MM.1S (cell line): ENCODE measurements around the gene MOB3B.
"Not testable (repeated sequence)": the region's sequence is repeated elsewhere in the genome, so short reads cannot be mapped to it uniquely, and the experiment has no call there.

Experiments used
- DNase-seq: peaks from one replicate; pipeline ENCODE4 v3.0.0-alpha.2; 2015
- H2AFZ ChIP-seq: fragments of 300-600 bp; sonication (generic); 2 replicates; pipeline ENCODE4 v1.6.0; 2016; ENCODE audit warnings: antibody characterized with exemption, low read length
- H3F3A ChIP-seq: fragments of 300-600 bp; sonication (generic); 2 replicates; pipeline ENCODE4 v1.6.1; 2016; ENCODE audit warnings: mild to moderate bottlenecking, antibody characterized with exemption, low read length, moderate library complexity, mixed read lengths; ENCODE audit not compliant: insufficient read depth
- H3K27ac ChIP-seq: fragments of 300-600 bp; sonication (generic); 2 replicates; pipeline ENCODE4 v1.5.1; 2016; ENCODE audit warnings: mild to moderate bottlenecking, low read length
- H3K27me3 ChIP-seq: fragments of 300-600 bp; sonication (generic); replicated peaks from 2 replicates; pipeline ENCODE4 v1.6.0; 2016; ENCODE audit warnings: low read length; ENCODE audit not compliant: insufficient read depth
- H3K36me3 ChIP-seq: fragments of 300-600 bp; sonication (generic); replicated peaks from 2 replicates; pipeline ENCODE4 v1.6.1; 2016; ENCODE audit warnings: mild to moderate bottlenecking, low read length, mixed read lengths; ENCODE audit not compliant: insufficient read depth
- H3K4me1 ChIP-seq: fragments of 300-600 bp; sonication (generic); 2 replicates; pipeline ENCODE4 v1.6.1; 2016; ENCODE audit warnings: low read length, mixed read lengths
- H3K4me2 ChIP-seq: fragments of 300-600 bp; sonication (generic); 2 replicates; pipeline ENCODE4 v1.6.0; 2016; ENCODE audit warnings: low read depth, low read length
- H3K4me3 ChIP-seq: fragments of 300-600 bp; sonication (generic); 2 replicates; pipeline ENCODE4 v1.5.1; 2016; ENCODE audit warnings: low read length, mixed read lengths
- H3K79me2 ChIP-seq: fragments of 300-600 bp; sonication (generic); 2 replicates; pipeline ENCODE4 v1.6.1; 2016; ENCODE audit warnings: mixed run types, low read length, mixed read lengths
- H3K9ac ChIP-seq: fragments of 300-600 bp; sonication (generic); 2 replicates; pipeline ENCODE4 v1.6.1; 2016; ENCODE audit warnings: low read length, mixed read lengths
- H3K9me2 ChIP-seq: fragments of 300-600 bp; sonication (generic); replicated peaks from 2 replicates; pipeline ENCODE4 v1.6.1; 2016; ENCODE audit warnings: mild to moderate bottlenecking, low read length, mixed read lengths; ENCODE audit not compliant: insufficient read depth
- H3K9me3 ChIP-seq: fragments of 300-600 bp; sonication (generic); replicated peaks from 2 replicates; pipeline ENCODE4 v1.6.1; 2016; ENCODE audit warnings: mild to moderate bottlenecking, low read length, mixed read lengths; ENCODE audit not compliant: insufficient read depth
- H4K20me1 ChIP-seq: fragments of 300-600 bp; sonication (generic); 2 replicates; pipeline ENCODE4 v1.6.1; 2016; ENCODE audit warnings: mild to moderate bottlenecking, low read length, moderate library complexity, mixed read lengths; ENCODE audit not compliant: insufficient read depth
- CTCF ChIP-seq: fragments of 300-600 bp; sonication (generic); IDR thresholded peaks from 2 replicates; pipeline ENCODE4 v1.5.1; 2016; ENCODE audit warnings: antibody characterized with exemption, low read length, mixed read lengths
- EZH2 ChIP-seq: fragments of 300-600 bp; sonication (generic); optimal IDR thresholded peaks from 2 replicates; pipeline ENCODE3; 2017; ENCODE audit warnings: low read depth, mild to moderate bottlenecking, antibody characterized with exemption, low read length, mixed read lengths
- EZH2phosphoT487 ChIP-seq: fragments of 300-600 bp; sonication (generic); IDR thresholded peaks from 2 replicates; pipeline ENCODE4 v1.6.1; 2018; ENCODE audit warnings: antibody characterized with exemption, low read length

MOB3B gene

GRCh38 chr9:27422279-27422834 lies 107.3 kb downstream of the MOB3B start:
- no peaks in the 10 kb centered on the region for H3K9me2 ChIP-seq
- H3K27me3 ChIP-seq = no peaks in the 10 kb centered on the region
- no peaks in the 10 kb centered on the region for H3K9me3 ChIP-seq
- H3K9ac ChIP-seq = no peak overlapping the region
- H3K4me2 ChIP-seq = no peak overlapping the region
- H3K27ac ChIP-seq = no peak overlapping the region
- DNase-seq = no peak
- no peaks in the 10 kb centered on the region for H3K79me2 ChIP-seq
- no peaks in the 10 kb centered on the region for H3K4me1 ChIP-seq
- H3F3A ChIP-seq = no peaks in the 10 kb centered on the region
- TF ChIP-seq CTCF (no peak), EZH2phosphoT487 (no peak), EZH2 (no peak)
- no peak overlapping the region for H3K4me3 ChIP-seq
- H2AFZ ChIP-seq = no peak overlapping the region
- H3K36me3 ChIP-seq = no peaks in the 10 kb centered on the region
- no peaks in the 10 kb centered on the region for H4K20me1 ChIP-seq

- no peaks in the 10 kb centered on the region for H3K4me1 ChIP-seq
These were observed 108.0 kb downstream of the MOB3B start for GRCh38 chr9:27421577-27421976.

GRCh38 chr9:27419558-27419957 lies 110.1 kb downstream of the MOB3B start:
- not testable (repeated sequence) for H4K20me1 ChIP-seq, H3K9ac ChIP-seq

More at GRCh38 chr9:27421577-27421976, 108.0 kb downstream of the MOB3B start:
- DNase-seq = no peak
- no peaks in the 10 kb centered on the region for H3K36me3 ChIP-seq
- no peak overlapping the region for H3K9ac ChIP-seq
- no peaks in the 10 kb centered on the region for H3F3A ChIP-seq
- H3K4me3 ChIP-seq = no peak overlapping the region
- H3K9me3 ChIP-seq = no peaks in the 10 kb centered on the region
- H3K4me2 ChIP-seq = no peak overlapping the region
- TF ChIP-seq EZH2 (no peak), EZH2phosphoT487 (no peak), CTCF (no peak)
- no peak overlapping the region for H3K27ac ChIP-seq
- H3K9me2 ChIP-seq = no peaks in the 10 kb centered on the region
- H2AFZ ChIP-seq = no peak overlapping the region
- no peaks in the 10 kb centered on the region for H3K79me2 ChIP-seq
- H4K20me1 ChIP-seq = no peaks in the 10 kb centered on the region
- no peaks in the 10 kb centered on the region for H3K27me3 ChIP-seq

GRCh38 chr9:27414220-27414761 lies 115.3 kb downstream of the MOB3B start:
- H3K9me2 ChIP-seq = no peaks in the 10 kb centered on the region
- H2AFZ ChIP-seq = no peak overlapping the region
- no peaks in the 10 kb centered on the region for H3K79me2 ChIP-seq
- H3K27me3 ChIP-seq = no peaks in the 10 kb centered on the region
- no peak for DNase-seq
- H3K4me3 ChIP-seq = no peak overlapping the region
- H3K27ac ChIP-seq = no peak overlapping the region
- no peaks in the 10 kb centered on the region for H3K36me3 ChIP-seq
- H3K4me2 ChIP-seq = no peak overlapping the region
- no peaks in the 10 kb centered on the region for H3F3A ChIP-seq
- TF ChIP-seq EZH2phosphoT487 (no peak), EZH2 (no peak), CTCF (no peak)
- no peaks in the 10 kb centered on the region for H4K20me1 ChIP-seq
- H3K4me1 ChIP-seq = no peaks in the 10 kb centered on the region
- no peak overlapping the region for H3K9ac ChIP-seq
- H3K9me3 ChIP-seq = no peaks in the 10 kb centered on the region

More at GRCh38 chr9:27419558-27419957, 110.1 kb downstream of the MOB3B start:
- H3K4me3 ChIP-seq, H3K36me3 ChIP-seq, H3K4me1 ChIP-seq, H2AFZ ChIP-seq, H3K9me3 ChIP-seq, H3K27me3 ChIP-seq, H3K27ac ChIP-seq, H3F3A ChIP-seq, H3K79me2 ChIP-seq, H3K9me2 ChIP-seq, H3K4me2 ChIP-seq, DNase-seq: not testable (repeated sequence)
